Upper lobe of left lung (tissue), 4 donors: ENCODE data around the gene PPIL6.

Source experiments
- CTCF ChIP-seq, 6 experiments: fragments of 450-650 bp in 4 of 6; fragments of 200-600 bp in 2 of 6; sonication (generic) in 2 of 6; IDR thresholded peaks; one replicate each; pipeline ENCODE4 v1.5.1; 2016 to 2019; ENCODE audit warnings: antibody characterized with exemption in 6 of 6
- POLR2A ChIP-seq, 4 donors: fragments of 450-650 bp; IDR thresholded peaks; one replicate each; pipeline ENCODE4 v1.5.1; 2016 to 2017; ENCODE audit warnings: antibody characterized with exemption in 4 of 4, mild to moderate bottlenecking in 2 of 4

GRCh38 chr6:109449064-109449794 is 8.8 kb upstream of the PPIL6 start:
- TF ChIP-seq CTCF (IDR thresholded peaks at IDR 0.05) (no peak), POLR2A (IDR thresholded peaks at IDR 0.05) (no peak)
